Muscle layer of colon (tissue), 2 donors: ENCODE measurements around the gene TGFB2.

Experiments
- H3K27ac ChIP-seq: one replicate; pipeline ENCODE4 v1.7.0; 2013; ENCODE audit warnings: low read depth, mild to moderate bottlenecking, low read length, moderate library complexity
- H3K27me3 ChIP-seq, 2 donors: one replicate each; pipeline ENCODE4 v1.7.0; 2013; ENCODE audit warnings: low read length in 2 of 2, mild to moderate bottlenecking in 2 of 2; ENCODE audit not compliant: insufficient read depth in 2 of 2, control insufficient read depth in 1 of 2
- H3K36me3 ChIP-seq: one replicate; pipeline ENCODE4 v1.7.0; 2013; ENCODE audit warnings: mild to moderate bottlenecking, low read length; ENCODE audit not compliant: insufficient read depth
- H3K4me1 ChIP-seq: one replicate; pipeline ENCODE4 v1.7.0; 2013; ENCODE audit warnings: mild to moderate bottlenecking, low read length; ENCODE audit not compliant: insufficient read depth
- H3K4me3 ChIP-seq, 2 donors: one replicate each; pipeline ENCODE4 v1.7.0; 2013; ENCODE audit warnings: low read length in 2 of 2, low read depth in 1 of 2, mild to moderate bottlenecking in 1 of 2, moderate library complexity in 1 of 2
- H3K9ac ChIP-seq: one replicate; pipeline ENCODE4 v1.7.0; 2013; ENCODE audit warnings: low read length
- H3K9me3 ChIP-seq: one replicate; pipeline ENCODE4 v1.7.0; 2013; ENCODE audit warnings: mild to moderate bottlenecking, low read length
- donor health status: abdominal sarcoma.
- donor health status: Adenocarcinoma of cecum.

The TGFB2 gene

GRCh38 chr1:218365226-218365999, 20.3 kb downstream of the TGFB2 start:
- Histone ChIP-seq H3K9ac (no peak overlapping the region), H3K9me3 (no peaks in the 10 kb centered on the region), H3K4me1 (peaks cover 64% of the 10 kb centered on the region), H3K27me3 (no peaks in the 10 kb centered on the region), H3K36me3 (no peaks in the 10 kb centered on the region), H3K4me3 (no peak overlapping the region), H3K27ac (no peak overlapping the region)

- H3K27me3 ChIP-seq: no peaks in the 10 kb centered on the region
- H3K27ac ChIP-seq: no peak overlapping the region
- H3K9me3 ChIP-seq: no peaks in the 10 kb centered on the region
- no peak overlapping the region for H3K4me3 ChIP-seq
- peaks cover 63% of the 10 kb centered on the region for H3K4me1 ChIP-seq
- H3K36me3 ChIP-seq: no peaks in the 10 kb centered on the region
- no peak overlapping the region for H3K9ac ChIP-seq
These were observed 21.4 kb downstream of the TGFB2 start for GRCh38 chr1:218366322-218367052.

GRCh38 chr1:218367118-218367517, 22.0 kb downstream of the TGFB2 start:
- H3K9me3 ChIP-seq: no peaks in the 10 kb centered on the region
- H3K4me3 ChIP-seq: no peak overlapping the region
- H3K4me1 ChIP-seq: peaks cover 62% of the 10 kb centered on the region
- H3K36me3 ChIP-seq: no peaks in the 10 kb centered on the region
- H3K9ac ChIP-seq: no peak overlapping the region
- no peaks in the 10 kb centered on the region for H3K27me3 ChIP-seq
- no peak overlapping the region for H3K27ac ChIP-seq

- no peak overlapping the region for H3K27ac ChIP-seq
- no peaks in the 10 kb centered on the region for H3K27me3 ChIP-seq
- H3K4me1 ChIP-seq: peaks cover 51% of the 10 kb centered on the region
- no peak overlapping the region for H3K9ac ChIP-seq
- H3K36me3 ChIP-seq: no peaks in the 10 kb centered on the region
- no peak overlapping the region for H3K4me3 ChIP-seq
- no peaks in the 10 kb centered on the region for H3K9me3 ChIP-seq
These were observed 23.6 kb downstream of the TGFB2 start for GRCh38 chr1:218368686-218369085.

GRCh38 chr1:218369688-218370511, 24.8 kb downstream of the TGFB2 start:
- Histone ChIP-seq H3K27me3 (no peaks in the 10 kb centered on the region), H3K36me3 (no peaks in the 10 kb centered on the region), H3K9ac (no peak overlapping the region), H3K9me3 (no peaks in the 10 kb centered on the region), H3K4me1 (peaks cover 52% of the 10 kb centered on the region), H3K27ac (no peak overlapping the region), H3K4me3 (no peak overlapping the region)

GRCh38 chr1:218371927-218372672, 27.0 kb downstream of the TGFB2 start:
- Histone ChIP-seq H3K36me3 (no peaks in the 10 kb centered on the region), H3K27me3 (no peaks in the 10 kb centered on the region), H3K4me3 (no peak overlapping the region), H3K9ac (no peak overlapping the region), H3K27ac (no peak overlapping the region), H3K9me3 (no peaks in the 10 kb centered on the region), H3K4me1 (peaks cover 39% of the 10 kb centered on the region)

GRCh38 chr1:218374401-218375353, 29.5 kb downstream of the TGFB2 start:
- Histone ChIP-seq H3K27me3 (no peaks in the 10 kb centered on the region), H3K27ac (peak overlapping the region; percentile 7)

GRCh38 chr1:218376722-218377121, 31.6 kb downstream of the TGFB2 start:
- Histone ChIP-seq H3K4me1 (peaks cover 29% of the 10 kb centered on the region), H3K9ac (no peak overlapping the region), H3K27ac (no peak overlapping the region), H3K9me3 (no peaks in the 10 kb centered on the region), H3K27me3 (no peaks in the 10 kb centered on the region), H3K36me3 (no peaks in the 10 kb centered on the region), H3K4me3 (no peak overlapping the region)

More at GRCh38 chr1:218374401-218375353, 29.5 kb downstream of the TGFB2 start:
- peaks cover 29% of the 10 kb centered on the region for H3K4me1 ChIP-seq
- H3K9me3 ChIP-seq: no peaks in the 10 kb centered on the region
- H3K4me3 ChIP-seq: peak overlapping the region in 1 of 2 donors; percentile 22
- H3K36me3 ChIP-seq: no peaks in the 10 kb centered on the region
- no peak overlapping the region for H3K9ac ChIP-seq

GRCh38 chr1:218377143-218377660, 32.1 kb downstream of the TGFB2 start:
- no peaks in the 10 kb centered on the region for H3K36me3 ChIP-seq
- H3K4me3 ChIP-seq: no peak overlapping the region
- H3K27ac ChIP-seq: no peak overlapping the region
- H3K9ac ChIP-seq: no peak overlapping the region
- H3K9me3 ChIP-seq: no peaks in the 10 kb centered on the region
- peaks cover 27% of the 10 kb centered on the region for H3K4me1 ChIP-seq
- no peaks in the 10 kb centered on the region for H3K27me3 ChIP-seq
